ENCODE results near the gene NEURL1. TPM values are rescaled to one million over a fixed set of nuclear protein-coding genes. Genes with fewer than 3 reads are reported as not detected.

NEURL1 gene
- total RNA-seq, 1 donor from 2014 or later: 0.54 TPM

DNA sequence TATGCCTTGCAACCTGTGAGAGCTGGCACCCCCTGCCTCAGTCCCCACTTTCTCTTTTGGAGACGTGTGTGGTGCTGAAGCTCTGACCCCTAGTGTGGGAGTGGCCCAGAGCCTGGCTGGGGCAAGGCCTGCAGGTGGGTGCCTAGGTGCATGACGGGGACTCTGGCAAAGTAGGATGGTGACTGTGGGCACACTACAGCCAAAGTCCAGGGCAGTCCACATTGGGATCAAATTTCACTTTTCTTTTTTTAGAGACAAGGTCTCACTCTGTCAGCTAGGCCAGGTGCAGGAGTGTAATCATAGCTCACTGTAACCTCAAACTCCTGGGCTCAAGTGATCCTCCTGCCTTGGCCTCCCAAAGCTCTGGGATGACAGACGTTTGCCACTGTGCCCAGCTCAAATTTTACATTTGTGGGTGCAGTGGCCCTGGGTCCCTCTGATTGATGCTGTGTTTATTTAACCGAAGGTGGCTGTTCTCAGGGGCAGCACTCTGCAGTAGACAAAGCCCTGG is 52.3 kb downstream of the NEURL1 start:
- Mint-ChIP-seq H3K9me3 (no peaks in the 10 kb centered on the region), H3K27me3 (ENCODE audit: low read depth) (peaks cover 19% of the 10 kb centered on the region), H3K4me3 (no peak overlapping the region), H3K36me3 (no peaks in the 10 kb centered on the region), H3K27ac (no peak overlapping the region), H3K4me1 (peaks cover 24% of the 10 kb centered on the region)
- TF ChIP-seq, protein P1, sequence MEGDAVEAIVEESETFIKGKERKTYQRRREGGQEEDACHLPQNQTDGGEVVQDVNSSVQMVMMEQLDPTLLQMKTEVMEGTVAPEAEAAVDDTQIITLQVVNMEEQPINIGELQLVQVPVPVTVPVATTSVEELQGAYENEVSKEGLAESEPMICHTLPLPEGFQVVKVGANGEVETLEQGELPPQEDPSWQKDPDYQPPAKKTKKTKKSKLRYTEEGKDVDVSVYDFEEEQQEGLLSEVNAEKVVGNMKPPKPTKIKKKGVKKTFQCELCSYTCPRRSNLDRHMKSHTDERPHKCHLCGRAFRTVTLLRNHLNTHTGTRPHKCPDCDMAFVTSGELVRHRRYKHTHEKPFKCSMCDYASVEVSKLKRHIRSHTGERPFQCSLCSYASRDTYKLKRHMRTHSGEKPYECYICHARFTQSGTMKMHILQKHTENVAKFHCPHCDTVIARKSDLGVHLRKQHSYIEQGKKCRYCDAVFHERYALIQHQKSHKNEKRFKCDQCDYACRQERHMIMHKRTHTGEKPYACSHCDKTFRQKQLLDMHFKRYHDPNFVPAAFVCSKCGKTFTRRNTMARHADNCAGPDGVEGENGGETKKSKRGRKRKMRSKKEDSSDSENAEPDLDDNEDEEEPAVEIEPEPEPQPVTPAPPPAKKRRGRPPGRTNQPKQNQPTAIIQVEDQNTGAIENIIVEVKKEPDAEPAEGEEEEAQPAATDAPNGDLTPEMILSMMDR (IDR thresholded peaks at IDR 0.05; ENCODE audit: unreplicated experiment): no peak
- DNase-seq (ENCODE audit: low spot score in 2 of 2, unreplicated experiment in 2 of 2): no peak

DNA sequence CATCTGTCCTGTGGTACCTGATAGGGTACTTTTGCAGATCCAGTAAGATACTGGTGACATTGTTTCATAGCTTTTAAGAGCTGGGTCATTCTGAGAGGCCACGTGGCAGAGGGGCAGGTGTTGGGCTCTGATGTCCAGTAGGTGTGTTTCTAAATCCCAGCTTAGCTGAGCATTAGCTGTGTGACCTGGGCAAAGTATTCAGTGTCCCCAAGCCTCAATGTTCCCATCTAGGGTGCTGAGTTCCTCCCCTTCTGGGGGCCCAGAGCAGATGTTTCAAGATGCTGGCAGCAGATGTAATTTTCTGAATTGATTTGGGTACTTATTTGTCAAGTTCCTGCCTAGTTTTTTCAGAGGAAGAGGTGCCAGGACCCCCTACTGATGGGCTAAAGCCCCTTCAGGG is 52.9 kb downstream of the NEURL1 start:
- no peak for DNase-seq (ENCODE audit: low spot score in 2 of 2, unreplicated experiment in 2 of 2)
- TF ChIP-seq, protein P1 (IDR thresholded peaks at IDR 0.05; ENCODE audit: unreplicated experiment): no peak
- no peak overlapping the region for H3K4me3 Mint-ChIP-seq

GRCh38 chr10:103547391-103547946 is 54.0 kb downstream of the NEURL1 start:
- peaks cover 23% of the 10 kb centered on the region for H3K4me1 Mint-ChIP-seq
- peaks cover 28% of the 10 kb centered on the region for H3K27me3 Mint-ChIP-seq (ENCODE audit: low read depth)
- TF ChIP-seq, protein P1 (IDR thresholded peaks at IDR 0.05; ENCODE audit: unreplicated experiment): no peak
- no peaks in the 10 kb centered on the region for H3K36me3 Mint-ChIP-seq
- H3K9me3 Mint-ChIP-seq: no peaks in the 10 kb centered on the region
- peak overlapping the region; percentile 8 for H3K27ac Mint-ChIP-seq
- H3K4me3 Mint-ChIP-seq: no peak overlapping the region
- DNase-seq (ENCODE audit: low spot score in 2 of 2, unreplicated experiment in 2 of 2): no peak

More for the DNA sequence above, 52.9 kb downstream of the NEURL1 start:
- peaks cover 24% of the 10 kb centered on the region for H3K4me1 Mint-ChIP-seq
- no peaks in the 10 kb centered on the region for H3K9me3 Mint-ChIP-seq
- peaks cover 21% of the 10 kb centered on the region for H3K27me3 Mint-ChIP-seq (ENCODE audit: low read depth)
- H3K36me3 Mint-ChIP-seq: no peaks in the 10 kb centered on the region
- no peak overlapping the region for H3K27ac Mint-ChIP-seq

DNA sequence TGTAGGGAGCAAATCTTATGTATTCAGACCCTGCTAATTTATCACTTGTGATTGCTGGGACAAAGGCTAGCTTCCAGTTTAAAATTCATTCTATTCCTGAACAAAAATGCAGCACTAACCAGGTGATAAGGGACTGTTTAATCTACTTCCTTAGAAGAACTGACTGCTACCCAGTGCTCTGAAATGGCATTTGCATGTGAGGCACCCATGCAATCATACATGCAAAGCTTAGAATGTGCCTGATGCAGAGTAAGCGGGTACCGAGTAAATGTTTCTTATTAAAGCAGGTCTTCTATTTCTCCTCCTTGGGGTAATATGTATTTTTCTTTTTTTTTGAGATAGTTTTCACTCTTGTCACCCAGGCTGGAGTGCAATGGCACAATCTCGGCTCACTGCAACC is 54.5 kb downstream of the NEURL1 start:
- no peak for DNase-seq (ENCODE audit: low spot score in 2 of 2, unreplicated experiment in 2 of 2)
- no peak overlapping the region for H3K4me3 Mint-ChIP-seq
- H3K27me3 Mint-ChIP-seq (ENCODE audit: low read depth): peaks cover 34% of the 10 kb centered on the region
- peaks cover 18% of the 10 kb centered on the region for H3K4me1 Mint-ChIP-seq
- TF ChIP-seq, protein P1 (IDR thresholded peaks at IDR 0.05; ENCODE audit: unreplicated experiment): no peak
- H3K9me3 Mint-ChIP-seq: no peaks in the 10 kb centered on the region
- H3K27ac Mint-ChIP-seq: no peak overlapping the region
- no peaks in the 10 kb centered on the region for H3K36me3 Mint-ChIP-seq

- no peak for DNase-seq (ENCODE audit: low spot score in 2 of 2, unreplicated experiment in 2 of 2)
- peaks cover 10% of the 10 kb centered on the region for H3K4me1 Mint-ChIP-seq
- H3K27me3 Mint-ChIP-seq (ENCODE audit: low read depth): peaks cover 36% of the 10 kb centered on the region
- TF ChIP-seq, protein P1 (IDR thresholded peaks at IDR 0.05; ENCODE audit: unreplicated experiment): no peak
- no peak overlapping the region for H3K4me3 Mint-ChIP-seq
- no peaks in the 10 kb centered on the region for H3K36me3 Mint-ChIP-seq
- no peaks in the 10 kb centered on the region for H3K9me3 Mint-ChIP-seq
- H3K27ac Mint-ChIP-seq: no peak overlapping the region
Measured at GRCh38 chr10:103548581-103549348, 55.3 kb downstream of the NEURL1 start.

Data from mesothelial cell of epicardium (in vitro differentiated cells).